Loucy (cell line): ENCODE data around the gene PCBP3.

Experiments used
- EZH2phosphoT487 ChIP-seq: fragments of 200-600 bp; IDR thresholded peaks from 2 replicates; pipeline ENCODE4 v1.6.1; 2018; ENCODE audit warnings: antibody characterized with exemption, mild to moderate bottlenecking, moderate library complexity, borderline replicate concordance
- TF ChIP-seq, protein P1 (sequence below): fragments of 200-600 bp; sonication (generic); conservative IDR thresholded peaks from 2 replicates; pipeline ENCODE4 v1.5.1; 2014; ENCODE audit warnings: mild to moderate bottlenecking, antibody characterized with exemption, low read length

DNA sequence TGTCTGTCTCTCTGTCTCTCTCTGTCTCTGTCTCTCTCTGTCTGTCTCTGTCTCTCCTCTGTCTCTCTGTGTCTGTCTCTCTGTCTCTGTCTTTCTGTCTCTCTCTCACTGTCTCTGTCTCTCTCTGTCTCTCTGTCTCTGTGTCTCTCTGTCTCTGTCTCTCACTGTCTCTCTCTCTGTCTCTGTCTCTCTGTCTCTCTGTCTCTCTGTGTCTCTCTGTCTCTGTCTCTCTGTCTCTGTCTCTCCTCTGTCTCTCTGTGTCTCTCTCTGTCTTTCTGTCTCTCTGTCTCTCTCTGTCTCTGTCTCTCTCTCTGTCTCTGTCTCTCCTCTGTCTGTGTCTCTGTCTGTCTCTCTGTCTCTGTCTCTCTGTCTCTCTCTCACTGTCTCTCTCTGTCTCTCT, 337.2 kb downstream of the PCBP3 start:
- TF ChIP-seq, protein P1, sequence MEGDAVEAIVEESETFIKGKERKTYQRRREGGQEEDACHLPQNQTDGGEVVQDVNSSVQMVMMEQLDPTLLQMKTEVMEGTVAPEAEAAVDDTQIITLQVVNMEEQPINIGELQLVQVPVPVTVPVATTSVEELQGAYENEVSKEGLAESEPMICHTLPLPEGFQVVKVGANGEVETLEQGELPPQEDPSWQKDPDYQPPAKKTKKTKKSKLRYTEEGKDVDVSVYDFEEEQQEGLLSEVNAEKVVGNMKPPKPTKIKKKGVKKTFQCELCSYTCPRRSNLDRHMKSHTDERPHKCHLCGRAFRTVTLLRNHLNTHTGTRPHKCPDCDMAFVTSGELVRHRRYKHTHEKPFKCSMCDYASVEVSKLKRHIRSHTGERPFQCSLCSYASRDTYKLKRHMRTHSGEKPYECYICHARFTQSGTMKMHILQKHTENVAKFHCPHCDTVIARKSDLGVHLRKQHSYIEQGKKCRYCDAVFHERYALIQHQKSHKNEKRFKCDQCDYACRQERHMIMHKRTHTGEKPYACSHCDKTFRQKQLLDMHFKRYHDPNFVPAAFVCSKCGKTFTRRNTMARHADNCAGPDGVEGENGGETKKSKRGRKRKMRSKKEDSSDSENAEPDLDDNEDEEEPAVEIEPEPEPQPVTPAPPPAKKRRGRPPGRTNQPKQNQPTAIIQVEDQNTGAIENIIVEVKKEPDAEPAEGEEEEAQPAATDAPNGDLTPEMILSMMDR: no peak
- TF ChIP-seq EZH2phosphoT487: no peak
